H1 (cell line): ENCODE measurements around the gene STARD9. TPM values are rescaled to one million over a fixed set of nuclear protein-coding genes. Genes with fewer than 3 reads are reported as not detected.
A peak's percentile ranks its signal among the peaks of the same experiment; 100 is the strongest.

ENCODE experiments used
- CTCF ChIA-PET: fragments of 300-600 bp; sonication (Branson Sonifier 250); formaldehyde crosslinking; loops from one replicate; lab custom pipeline; 2021; ENCODE audit not compliant: partially characterized antibody; lab: Charles Lee
- POLR2A ChIA-PET: fragments of 300-600 bp; sonication (Branson Sonifier 250); formaldehyde crosslinking; loops from one replicate; lab custom pipeline; 2021; ENCODE audit warnings: inconsistent platforms; ENCODE audit not compliant: partially characterized antibody; lab: Charles Lee
- DNase-seq, 2 experiments: peaks; one replicate each; pipeline versions ENCODE4 v3.0.0 to v3.0.0-alpha.2; 2010 to 2022; ENCODE audit warnings: low spot score in 2 of 2, low read depth in 1 of 2, mixed read lengths in 1 of 2
- FAIRE-seq: peaks from 2 replicates; lab custom pipeline; 2011; peaks lifted over from hg19 to GRCh38; lab: Jason Lieb, UNC
- H2AFZ ChIP-seq: 2 replicates; pipeline ENCODE4 v1.8.1; 2012; ENCODE audit warnings: low read length, inconsistent platforms
- H2AK5ac ChIP-seq: 2 replicates; pipeline ENCODE4 v1.6.1; 2013; ENCODE audit warnings: low read depth, low read length
- H2BK120ac ChIP-seq: replicated peaks from 2 replicates; pipeline ENCODE3; 2013; ENCODE audit warnings: low read depth, low read length, inconsistent platforms
- H2BK12ac ChIP-seq: 2 replicates; pipeline ENCODE4 v1.6.1; 2013; ENCODE audit warnings: low read depth, low read length
- H2BK15ac ChIP-seq: 2 replicates; pipeline ENCODE4 v1.6.1; 2013; ENCODE audit warnings: low read length
- H2BK20ac ChIP-seq: 2 replicates; pipeline ENCODE4 v1.6.1; 2013; ENCODE audit warnings: low read length
- H2BK5ac ChIP-seq: 2 replicates; pipeline ENCODE4 v1.6.1; 2013; ENCODE audit warnings: low read depth, low read length
- H3K14ac ChIP-seq: 2 replicates; pipeline ENCODE4 v1.6.1; 2013; ENCODE audit warnings: inconsistent platforms; ENCODE audit not compliant: insufficient read length
- H3K18ac ChIP-seq: 2 replicates; pipeline ENCODE4 v1.6.1; 2013; ENCODE audit warnings: low read length; ENCODE audit errors: extremely low read depth
- H3K23ac ChIP-seq: 2 replicates; pipeline ENCODE4 v1.6.1; 2013; ENCODE audit warnings: inconsistent platforms; ENCODE audit not compliant: insufficient read length
- H3K23me2 ChIP-seq: 2 replicates; pipeline ENCODE4 v1.6.1; 2013; ENCODE audit warnings: low read depth, low read length
- H3K27ac ChIP-seq: 2 replicates; pipeline ENCODE4 v1.6.1; 2011; ENCODE audit warnings: low read depth, low read length, inconsistent platforms
- H3K27me3 ChIP-seq, 4 experiments: replicated peaks in 1 of 4; 1 replicate in 1 of 4; 2 replicates in 3 of 4; pipeline versions ENCODE4 v1.6.1 to v1.8.1; 2011 to 2013; ENCODE audit warnings: low read length in 3 of 4, mild to moderate bottlenecking in 3 of 4, inconsistent platforms in 2 of 4, mixed read lengths in 2 of 4, moderate library complexity in 1 of 4; ENCODE audit not compliant: control insufficient read depth in 3 of 4, insufficient read depth in 3 of 4; ENCODE audit errors: extremely low read depth in 1 of 4
- H3K36me3 ChIP-seq, 4 experiments: 2 replicates each; pipeline versions ENCODE4 v1.6.1 to v1.8.1; 2011 to 2013; ENCODE audit warnings: mild to moderate bottlenecking in 4 of 4, low read length in 3 of 4, moderate library complexity in 2 of 4, control low read depth in 1 of 4, inconsistent platforms in 1 of 4; ENCODE audit not compliant: insufficient read depth in 4 of 4, control insufficient read depth in 2 of 4
- H3K4ac ChIP-seq: replicated peaks from 2 replicates; pipeline ENCODE3; 2013; ENCODE audit warnings: low read length, low read depth, mixed read lengths, inconsistent platforms; ENCODE audit not compliant: insufficient read length
- H3K4me1 ChIP-seq, 4 experiments: replicated peaks in 1 of 4; 1 replicate in 1 of 4; 2 replicates in 3 of 4; pipeline versions ENCODE4 v1.6.1 to v1.8.1; 2011 to 2013; ENCODE audit warnings: low read length in 3 of 4, inconsistent platforms in 2 of 4, mixed read lengths in 1 of 4; ENCODE audit not compliant: insufficient read depth in 4 of 4, control insufficient read depth in 3 of 4
- H3K4me2 ChIP-seq, 2 experiments: 2 replicates each; pipeline versions ENCODE4 v1.6.1 to v1.8.1; 2011 to 2013; ENCODE audit warnings: low read depth in 2 of 2, low read length in 2 of 2, control low read depth in 1 of 2, inconsistent platforms in 1 of 2, mild to moderate bottlenecking in 1 of 2; ENCODE audit not compliant: insufficient read depth in 1 of 2
- H3K4me3 ChIP-seq, 4 experiments: fragments of 200-600, 300-600 bp in 1 of 4; sonication (generic), shearing (Covaris generic), sonication (Bioruptor Twin) in 1 of 4; 2 replicates each; pipeline versions ENCODE4 v1.5.1 to v1.8.1; 2011 to 2016; ENCODE audit warnings: low read length in 4 of 4, low read depth in 3 of 4, control low read depth in 2 of 4, inconsistent platforms in 2 of 4, mild to moderate bottlenecking in 2 of 4, mixed read lengths in 1 of 4, moderate library complexity in 1 of 4; ENCODE audit not compliant: insufficient read depth in 2 of 4; ENCODE audit errors: extremely low read depth in 1 of 4
- H3K56ac ChIP-seq: replicated peaks from 2 replicates; pipeline ENCODE3; 2013; ENCODE audit warnings: low read depth, mild to moderate bottlenecking, mixed read lengths, low read length, inconsistent platforms; ENCODE audit not compliant: insufficient read length
- H3K79me1 ChIP-seq: 2 replicates; pipeline ENCODE4 v1.6.1; 2013; ENCODE audit warnings: low read depth, low read length, control low read depth
- H3K79me2 ChIP-seq, 2 experiments: 2 replicates each; pipeline versions ENCODE4 v1.6.1 to v1.8.1; 2012 to 2013; ENCODE audit warnings: low read length in 2 of 2, mild to moderate bottlenecking in 2 of 2, inconsistent platforms in 1 of 2; ENCODE audit not compliant: insufficient read depth in 2 of 2, control insufficient read depth in 1 of 2
- H3K9ac ChIP-seq, 4 experiments: replicated peaks in 1 of 4; 1 replicate in 1 of 4; 2 replicates in 3 of 4; pipeline versions ENCODE4 v1.6.1 to v1.8.1; 2011 to 2013; ENCODE audit warnings: low read depth in 3 of 4, low read length in 3 of 4, control low read depth in 2 of 4, mild to moderate bottlenecking in 2 of 4, moderate library complexity in 2 of 4, inconsistent platforms in 1 of 4; ENCODE audit errors: extremely low read depth in 1 of 4
- H3K9me3 ChIP-seq, 2 experiments: 2 replicates each; pipeline versions ENCODE4 v1.6.1 to v1.8.1; 2012 to 2013; ENCODE audit warnings: mild to moderate bottlenecking in 2 of 2, moderate library complexity in 2 of 2, control low read depth in 1 of 2, inconsistent platforms in 1 of 2, low read depth in 1 of 2, low read length in 1 of 2, mixed read lengths in 1 of 2; ENCODE audit not compliant: insufficient read depth in 2 of 2
- H4K20me1 ChIP-seq, 2 experiments: replicated peaks in 1 of 2; 2 replicates each; pipeline versions ENCODE3 to v1.8.1; 2011 to 2013; ENCODE audit warnings: inconsistent platforms in 2 of 2, low read length in 2 of 2, mild to moderate bottlenecking in 1 of 2; ENCODE audit not compliant: insufficient read depth in 2 of 2, control insufficient read depth in 1 of 2
- H4K5ac ChIP-seq: 2 replicates; pipeline ENCODE4 v1.6.1; 2013; ENCODE audit warnings: low read length, low read depth, mixed read lengths, inconsistent platforms; ENCODE audit not compliant: insufficient read length
- H4K8ac ChIP-seq: 2 replicates; pipeline ENCODE4 v1.8.0; 2013; ENCODE audit warnings: mild to moderate bottlenecking, moderate library complexity, low read length, inconsistent platforms; ENCODE audit not compliant: insufficient read depth; ENCODE audit errors: extremely low read depth
- H4K91ac ChIP-seq: replicated peaks from 2 replicates; pipeline ENCODE3; 2013; ENCODE audit warnings: low read length, mixed read lengths, inconsistent platforms; ENCODE audit not compliant: insufficient read length
- HDAC2 ChIP-seq, 2 experiments: fragments of 300-600 bp in 1 of 2; sonication (generic) in 1 of 2; IDR thresholded peaks; 2 replicates each; pipeline ENCODE4 v1.6.1; 2011 to 2012; ENCODE audit warnings: low read depth in 2 of 2, low read length in 2 of 2, mild to moderate bottlenecking in 2 of 2, moderate library complexity in 2 of 2, borderline replicate concordance in 1 of 2, inconsistent platforms in 1 of 2
- NANOG ChIP-seq: IDR thresholded peaks from 2 replicates; pipeline ENCODE4 v1.6.1; 2011; ENCODE audit warnings: low read length, low read depth, mild to moderate bottlenecking, inconsistent platforms; ENCODE audit not compliant: insufficient read depth, poor library complexity, severe bottlenecking
- SP1 ChIP-seq: IDR thresholded peaks from 2 replicates; pipeline ENCODE4 v1.6.1; 2011; ENCODE audit warnings: low read depth, low read length
- WGBS, 2 experiments: shearing (Covaris generic) in 1 of 2; methylation state at CpG; one replicate each; pipeline versions ENCODE4 v1.1.6 to v1.1.7; 2013 to 2015; ENCODE audit warnings: low lambda C conversion rate in 2 of 2, mixed read lengths in 2 of 2, inconsistent platforms in 1 of 2, low coverage in 1 of 2, missing lambda C conversion rate in 1 of 2; ENCODE audit not compliant: insufficient replicate concordance in 2 of 2, insufficient coverage in 1 of 2, insufficient read length in 1 of 2; ENCODE audit errors: extremely low coverage in 1 of 2, missing lambda C conversion rate in 1 of 2; 5-methylcytosine and 5-hydroxymethylcytosine counted together
- polyA plus RNA-seq, 7 experiments: library from polyadenylated mRNA; depleted of rRNA in 3 of 7; stranded (reverse) in 5 of 7; unstranded in 2 of 7; fragments of >200 nt in 5 of 7; fragments of 200-250 nt in 2 of 7; gene quantifications; 1 replicate in 5 of 7; 2 replicates in 1 of 7; 4 replicates in 1 of 7; pipeline versions ENCODE4 v1.2.1 to v1.2.3, GENCODE V29; 2011 to 2013; ENCODE audit warnings: missing spikeins in 2 of 7, mixed read lengths in 2 of 7
- total RNA-seq: library from RNA; stranded (reverse); fragmentation: NEBNext Ultra II Directional; extraction: Animal tissue kit (Norgen Biotek cat#: 25700); gene quantifications from 2 replicates; pipeline ENCODE4 v1.2.1, GENCODE V29; 2021

The STARD9 gene
- total and polyA plus RNA-seq, 2 of the 8 experiments (the other 6 are each of a cell fraction or from before 2014, with no cell fraction given): 2.8 to 7.0 TPM

DNA sequence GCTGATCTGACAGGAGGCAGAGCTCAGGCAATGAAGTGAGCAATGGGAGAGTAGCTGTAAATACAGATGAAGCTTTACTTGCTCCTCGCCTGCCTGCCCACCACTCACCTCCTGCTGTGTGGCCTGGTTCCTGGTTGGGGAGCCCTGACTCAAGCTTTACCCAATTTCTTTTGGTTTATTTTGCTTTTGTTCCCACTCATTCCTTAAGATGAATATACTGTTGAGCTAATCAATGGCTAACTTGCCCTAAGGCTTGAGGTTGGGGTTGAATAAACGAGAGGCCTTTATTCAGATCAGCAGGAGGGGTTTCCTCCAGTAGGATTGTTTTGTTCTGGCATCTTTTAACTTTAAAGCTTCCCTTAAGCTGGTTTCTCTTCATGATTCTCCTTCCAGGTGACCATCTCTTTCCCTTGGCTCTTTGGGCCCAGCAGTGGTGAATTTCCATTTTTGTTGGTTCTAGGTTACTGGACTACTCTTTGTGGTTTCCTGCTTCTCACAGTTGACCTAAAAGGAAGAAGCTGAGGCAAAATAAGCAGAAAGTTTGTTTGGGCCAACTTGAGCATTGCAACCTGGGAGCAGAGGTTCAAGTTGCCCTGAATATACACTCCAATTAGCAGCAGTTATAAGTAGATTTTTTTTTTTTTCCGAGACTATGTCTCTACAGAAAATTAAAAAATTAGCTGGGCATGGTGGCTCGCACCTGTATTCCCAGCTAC lies 44.4 kb downstream of the STARD9 start:
- no peaks in the 10 kb centered on the region for H4K20me1 ChIP-seq
- H3K27ac ChIP-seq: no peak overlapping the region; the same call in 1 of the 2 replicates
- peak overlapping the region; percentile 36 to 38; a peak in 3 of 4 replicates for H3K4me2 ChIP-seq
- FAIRE-seq (peak; percentile 97), DNase-seq (peak; percentile 81 to 86)
- H2BK12ac ChIP-seq: peak overlapping the region; percentile 54; the same call in 1 of the 2 replicates
- H2BK20ac ChIP-seq: 0 out of 2 replicates have a peak overlapping the region, but pooled peaks have one; percentile 91
- H4K5ac ChIP-seq: no peak overlapping the region
- 45% methylated on average over 4 of the region's 4 CpGs; no CpG with 5 or more reads in 1 of the 2 experiments for WGBS, 2 experiments
- peak overlapping the region; percentile 75 for H2BK5ac ChIP-seq
- H2BK120ac ChIP-seq: no peak overlapping the region
- ChIA-PET CTCF (interaction anchor here (0.6 to 1.9 kb wide), 8 partner anchors 11 to 734 kb away, joined by 3 to 8 read pairs (median 4); no protein-coding TSS in a partner anchor), POLR2A (interaction anchor here (0.9 to 1.4 kb wide), 4 partner anchors 13 to 235 kb away, joined by 3 read pairs; partner anchors contain the start of gene STARD9)
- H3K18ac ChIP-seq: peak overlapping the region; percentile 84
- H3K56ac ChIP-seq: no peak overlapping the region
- H4K8ac ChIP-seq: no peak overlapping the region
- H3K79me2 ChIP-seq: no peaks in the 10 kb centered on the region
- no peak overlapping the region for H3K4ac ChIP-seq
- no peak overlapping the region for H3K14ac ChIP-seq
- no peaks in the 10 kb centered on the region for H3K9me3 ChIP-seq
- peaks cover 2 to 10% (median 3%) of the 10 kb centered on the region in 4 experiments; a peak in 2 of 7 replicates for H3K4me1 ChIP-seq
- H2AFZ ChIP-seq: no peak overlapping the region
- no peak overlapping the region for H4K91ac ChIP-seq
- H3K79me1 ChIP-seq: no peaks in the 10 kb centered on the region
- H3K36me3 ChIP-seq: no peaks in the 10 kb centered on the region
- peak overlapping the region in 1 of 4 experiments; percentile 23; a peak in 2 of 8 replicates for H3K4me3 ChIP-seq
- H2BK15ac ChIP-seq: no peak overlapping the region
- H3K23me2 ChIP-seq: no peaks in the 10 kb centered on the region
- no peak overlapping the region for H2AK5ac ChIP-seq
- H3K27me3 ChIP-seq: no peaks in the 10 kb centered on the region
- H3K9ac ChIP-seq: no peak overlapping the region
- no peak overlapping the region for H3K23ac ChIP-seq
- TF ChIP-seq NANOG: peak; percentile 83
- TF ChIP-seq HDAC2 (IDR thresholded peaks at IDR 0.05; ENCODE audit: borderline replicate concordance in 1 of 2, low read depth in 2 of 2, low read length in 2 of 2): no peak; a peak in 1 of 4 replicates
- 0 out of 2 replicates have a peak, but pooled peaks have one; percentile 19 for TF ChIP-seq SP1
